ENCODE measurements around the gene TOR2A. TPM values are rescaled to one million over a fixed set of nuclear protein-coding genes. Genes with fewer than 3 reads are reported as not detected.

The TOR2A gene
- total RNA-seq, 3 donors from 2014 or later = 9.5 to 16.7 (median 9.6) TPM

- intact Hi-C loops (cut with DNase I; ENCODE audit: low total_unique reads) = loop anchor here (10.0 kb wide), 1 partner anchor 45 kb away; the partner anchor contains the start of gene CDK9
- peaks cover 0 to 6% of the 10 kb centered on the region in 2 donors for H3K4me1 ChIP-seq
- TF ChIP-seq POLR2AphosphoS5 (IDR thresholded peaks at IDR 0.05) = no peak
- no peak for TF ChIP-seq CTCF (IDR thresholded peaks at IDR 0.05)
- TF ChIP-seq POLR2A (IDR thresholded peaks at IDR 0.05) = no peak
- no peak overlapping the region for H3K4me3 ChIP-seq
- H3K27ac ChIP-seq = peak overlapping the region; percentile 65 to 91
- no peak for DNase-seq (ENCODE audit: low spot score in 2 of 2)
- H3K36me3 ChIP-seq = no peaks in the 10 kb centered on the region
- no peaks in the 10 kb centered on the region for H3K9me3 ChIP-seq
- no peaks in the 10 kb centered on the region for H3K27me3 ChIP-seq
Observed at GRCh38 chr9:127739614-127740330, 4.7 kb upstream of the TOR2A start.

- H3K27me3 ChIP-seq = no peaks in the 10 kb centered on the region
- intact Hi-C loops (cut with DNase I; ENCODE audit: low total_unique reads) = loop anchor here (1.0 to 10.0 kb wide), 2 partner anchors 46 to 135 kb away; partner anchors contain the start of gene CDK9
- H3K9me3 ChIP-seq = no peaks in the 10 kb centered on the region
- DNase-seq (ENCODE audit: low spot score in 2 of 2) = no peak
- no peaks in the 10 kb centered on the region for H3K36me3 ChIP-seq
- TF ChIP-seq POLR2A (IDR thresholded peaks at IDR 0.05) (no peak), POLR2AphosphoS5 (IDR thresholded peaks at IDR 0.05) (no peak), CTCF (IDR thresholded peaks at IDR 0.05) (no peak)
- no peak overlapping the region for H3K27ac ChIP-seq
- H3K4me3 ChIP-seq = no peak overlapping the region
- peaks cover 0 to 11% of the 10 kb centered on the region in 2 donors for H3K4me1 ChIP-seq
Observed at GRCh38 chr9:127738666-127739065, 3.6 kb upstream of the TOR2A start.

GRCh38 chr9:127735530-127736185 is 564 bp upstream of the TOR2A start:
- DNase-seq (ENCODE audit: low spot score in 2 of 2) = no peak
- Histone ChIP-seq H3K4me3 (peak overlapping the region in 1 of 3 donors; percentile 82), H3K9me3 (no peaks in the 10 kb centered on the region), H3K4me1 (peaks cover 0 to 11% of the 10 kb centered on the region in 2 donors), H3K27ac (peak overlapping the region; percentile 60 to 92), H3K36me3 (no peaks in the 10 kb centered on the region), H3K27me3 (no peaks in the 10 kb centered on the region)
- TF ChIP-seq CTCF (IDR thresholded peaks at IDR 0.05) = peak in 1 of 3 donors; percentile 5
- no peak for TF ChIP-seq POLR2A (IDR thresholded peaks at IDR 0.05)
- intact Hi-C loops (cut with DNase I; ENCODE audit: low total_unique reads) = loop anchor here (1.0 to 10.0 kb wide), 3 partner anchors 49 to 131 kb away; partner anchors contain the start of gene CDK9

GRCh38 chr9:127734247-127734746 is 797 bp downstream of the TOR2A start:
- H3K4me3 ChIP-seq = peak overlapping the region; percentile 75 to 82 (median 81)
- no peaks in the 10 kb centered on the region for H3K36me3 ChIP-seq
- peaks cover 0 to 5% of the 10 kb centered on the region in 2 donors for H3K4me1 ChIP-seq
- no peaks in the 10 kb centered on the region for H3K27me3 ChIP-seq
- peak overlapping the region; percentile 92 to 95 for H3K27ac ChIP-seq
- TF ChIP-seq POLR2A (IDR thresholded peaks at IDR 0.05) = no peak
- no peak for TF ChIP-seq POLR2AphosphoS5 (IDR thresholded peaks at IDR 0.05)
- TF ChIP-seq CTCF (IDR thresholded peaks at IDR 0.05) = no peak
- intact Hi-C loops (cut with DNase I; ENCODE audit: low total_unique reads) = loop anchor here (5.0 to 10.0 kb wide), 2 partner anchors 51 to 147 kb away; partner anchors contain the start of gene CDK9
- no peak for DNase-seq (ENCODE audit: low spot score in 2 of 2)
- no peaks in the 10 kb centered on the region for H3K9me3 ChIP-seq

All from breast epithelium (tissue), 4 donors.